ENCODE measurements around the gene NTM.

NTM gene

GRCh38 chr11:132119573-132119972, 749.2 kb downstream of the NTM start:
- H3K36me3 Mint-ChIP-seq: no peaks in the 10 kb centered on the region
- no peak overlapping the region for H3K4me3 Mint-ChIP-seq
- H3K4me1 Mint-ChIP-seq: no peaks in the 10 kb centered on the region
- H3K9me3 Mint-ChIP-seq: no peaks in the 10 kb centered on the region
- no peak overlapping the region for H3K27ac Mint-ChIP-seq
- peaks cover 2% of the 10 kb centered on the region for H3K27me3 Mint-ChIP-seq

DNA sequence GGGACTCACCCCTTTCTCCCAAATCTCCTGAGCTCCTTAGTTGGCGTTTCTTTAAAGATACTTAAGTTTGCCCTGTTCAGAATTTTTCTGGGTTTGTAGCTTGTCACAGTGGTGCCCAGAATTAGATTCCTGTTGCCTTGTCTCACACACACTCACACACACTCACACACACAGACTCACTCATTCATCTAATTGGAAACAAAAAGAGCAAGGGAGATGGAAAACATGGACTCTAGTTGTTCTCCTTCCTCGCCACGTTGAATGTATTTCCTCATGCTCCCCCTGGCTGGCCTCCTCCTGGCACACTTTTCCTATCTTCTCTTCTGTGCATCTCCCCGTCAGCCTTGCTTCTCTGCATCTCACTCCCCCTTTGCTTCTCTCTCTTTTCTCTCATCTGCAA, 752.3 kb downstream of the NTM start:
- Mint-ChIP-seq H3K4me3 (no peak overlapping the region), H3K4me1 (no peaks in the 10 kb centered on the region), H3K36me3 (no peaks in the 10 kb centered on the region), H3K9me3 (no peaks in the 10 kb centered on the region), H3K27me3 (peaks cover 2% of the 10 kb centered on the region), H3K27ac (no peak overlapping the region)

DNA sequence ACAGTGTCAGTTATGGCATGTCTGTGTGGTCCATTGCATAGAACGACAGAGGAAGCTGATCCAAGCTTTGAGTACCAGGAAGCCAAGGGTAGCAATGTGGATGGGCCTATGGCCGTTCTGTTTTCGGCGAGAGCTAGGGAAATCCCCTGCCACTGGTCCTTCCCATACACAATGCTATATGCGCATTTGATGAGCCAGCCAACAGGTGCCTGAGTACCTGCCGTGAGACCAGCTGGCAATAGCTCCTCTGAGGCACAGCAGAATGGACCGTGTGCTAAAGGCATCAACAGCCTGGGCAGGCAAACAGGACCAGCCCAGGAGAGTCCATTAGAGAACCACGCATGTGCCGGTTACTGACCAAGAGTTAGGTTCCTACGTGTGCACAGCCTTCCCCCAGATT, 753.0 kb downstream of the NTM start:
- peaks cover 2% of the 10 kb centered on the region for H3K27me3 Mint-ChIP-seq
- no peaks in the 10 kb centered on the region for H3K36me3 Mint-ChIP-seq
- H3K9me3 Mint-ChIP-seq: no peaks in the 10 kb centered on the region
- H3K4me3 Mint-ChIP-seq: no peak overlapping the region
- H3K27ac Mint-ChIP-seq: no peak overlapping the region
- H3K4me1 Mint-ChIP-seq: no peaks in the 10 kb centered on the region

- H3K27ac Mint-ChIP-seq: no peak overlapping the region
- H3K4me3 Mint-ChIP-seq: no peak overlapping the region
- H3K27me3 Mint-ChIP-seq: peaks cover 2% of the 10 kb centered on the region
- H3K9me3 Mint-ChIP-seq: no peaks in the 10 kb centered on the region
- H3K4me1 Mint-ChIP-seq: no peaks in the 10 kb centered on the region
- no peaks in the 10 kb centered on the region for H3K36me3 Mint-ChIP-seq
Observed at GRCh38 chr11:132123854-132124835, 753.7 kb downstream of the NTM start.

DNA sequence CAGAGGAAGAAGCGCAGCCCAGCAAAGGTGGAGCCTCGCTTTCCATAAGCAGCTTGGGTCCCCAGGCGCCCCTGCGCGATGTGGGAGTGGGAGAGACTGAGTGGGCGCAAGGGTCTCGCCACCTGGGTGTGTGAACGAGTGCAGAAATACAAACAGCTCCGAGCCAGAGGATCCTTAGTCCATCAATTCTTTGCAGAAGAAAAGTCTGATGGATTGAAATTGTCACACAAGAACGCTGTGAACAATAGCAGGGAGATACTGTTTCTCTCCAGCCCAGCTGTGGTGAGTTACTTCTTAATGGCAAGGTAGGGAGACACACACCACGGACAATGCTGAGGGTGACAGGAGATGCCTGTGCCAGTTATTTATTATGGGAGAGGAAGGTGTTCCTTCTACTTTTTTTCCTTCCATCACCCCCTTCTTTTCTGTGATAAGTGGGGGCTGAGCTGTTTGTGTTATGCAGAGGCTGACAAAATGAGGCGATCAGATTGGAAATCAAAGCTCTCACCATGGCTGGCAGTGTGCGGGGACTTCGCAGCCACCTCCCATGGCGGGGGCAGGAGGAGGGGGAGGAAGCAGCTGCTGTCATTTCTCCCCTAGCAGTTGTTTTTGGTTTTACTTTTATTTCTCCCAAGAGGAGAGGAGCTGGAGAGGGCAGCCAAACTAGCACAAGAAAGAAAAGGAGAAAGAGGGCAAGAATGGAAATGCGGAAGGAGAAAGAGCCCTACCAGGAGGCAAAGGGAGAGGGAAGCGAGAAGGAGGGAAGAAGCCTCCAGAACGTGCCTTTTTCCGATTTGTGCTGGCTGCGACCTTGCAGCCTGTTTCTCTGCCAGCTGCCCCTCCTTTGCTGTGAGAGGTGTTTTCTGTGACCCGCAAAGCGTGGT, 755.8 kb downstream of the NTM start:
- Mint-ChIP-seq H3K4me1 (no peaks in the 10 kb centered on the region), H3K27me3 (peaks cover 2% of the 10 kb centered on the region), H3K27ac (no peak overlapping the region), H3K9me3 (no peaks in the 10 kb centered on the region), H3K36me3 (no peaks in the 10 kb centered on the region), H3K4me3 (no peak overlapping the region)

DNA sequence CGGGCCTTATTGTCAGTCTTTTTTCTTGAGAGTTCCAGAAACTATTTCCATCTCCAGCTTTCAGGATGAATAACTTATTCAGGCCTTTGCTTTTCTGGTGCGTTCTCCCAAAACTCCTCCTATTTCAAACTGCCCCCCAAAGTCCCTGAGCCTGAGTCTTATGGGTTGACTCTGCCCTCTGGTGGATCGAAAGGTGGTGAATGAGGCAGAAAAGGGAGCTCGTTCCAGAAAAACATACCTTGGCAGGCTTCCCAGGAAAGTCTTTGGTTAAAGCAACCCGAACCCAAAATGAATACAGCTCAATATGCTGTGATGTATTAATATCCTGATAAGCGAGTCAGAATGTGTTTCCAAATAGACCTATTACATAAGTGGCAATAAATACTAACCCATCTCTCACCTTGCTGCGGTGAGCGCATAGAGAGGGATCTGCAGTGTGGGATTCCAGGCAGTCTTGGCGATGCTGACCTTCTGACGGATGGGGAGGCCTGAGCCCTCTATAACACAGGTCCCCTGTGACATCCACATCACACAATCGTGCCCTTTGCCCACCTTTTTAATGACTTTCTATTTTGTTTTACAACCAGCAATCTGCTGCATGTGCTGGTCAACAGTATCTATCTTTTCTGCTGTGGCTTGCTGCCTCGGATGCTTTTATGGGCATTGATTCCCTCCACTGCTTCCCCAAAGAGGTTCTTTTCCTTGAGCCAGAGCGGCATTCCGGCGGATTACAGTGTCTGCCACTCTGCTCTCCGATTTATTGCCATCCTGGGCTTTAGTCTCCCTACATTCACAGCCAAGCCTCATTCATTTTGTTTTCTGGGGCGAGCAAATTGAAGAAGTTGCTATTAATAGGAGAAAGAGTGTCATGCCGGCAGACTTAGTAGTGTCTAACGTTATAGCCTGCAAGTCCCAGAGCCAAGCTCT, 756.8 kb downstream of the NTM start:
- H3K9me3 Mint-ChIP-seq: no peaks in the 10 kb centered on the region
- no peaks in the 10 kb centered on the region for H3K27me3 Mint-ChIP-seq
- H3K36me3 Mint-ChIP-seq: no peaks in the 10 kb centered on the region
- H3K27ac Mint-ChIP-seq: no peak overlapping the region
- no peaks in the 10 kb centered on the region for H3K4me1 Mint-ChIP-seq
- no peak overlapping the region for H3K4me3 Mint-ChIP-seq

DNA sequence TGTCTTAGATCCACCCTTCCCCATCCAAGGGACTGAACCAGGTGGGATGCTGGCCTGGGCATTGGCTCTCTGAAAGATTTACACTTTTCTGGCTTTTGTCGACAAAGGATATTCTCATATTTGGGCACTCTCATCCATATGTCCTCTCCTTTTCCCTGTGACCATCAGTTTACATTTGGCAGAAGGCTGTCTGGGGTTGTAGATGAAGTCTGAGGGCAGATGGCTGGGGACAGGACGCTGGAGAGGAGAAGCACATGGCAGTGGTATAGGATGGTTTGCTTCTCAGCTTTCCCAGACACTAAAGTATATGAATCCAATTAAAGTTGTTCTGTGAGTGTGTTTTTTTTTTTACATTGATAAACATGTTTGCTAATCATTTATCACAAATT, 757.5 kb downstream of the NTM start:
- H3K36me3 Mint-ChIP-seq: no peaks in the 10 kb centered on the region
- no peaks in the 10 kb centered on the region for H3K4me1 Mint-ChIP-seq
- no peak overlapping the region for H3K4me3 Mint-ChIP-seq
- no peaks in the 10 kb centered on the region for H3K9me3 Mint-ChIP-seq
- H3K27ac Mint-ChIP-seq: no peak overlapping the region
- no peaks in the 10 kb centered on the region for H3K27me3 Mint-ChIP-seq

GRCh38 chr11:132131047-132131446, 760.6 kb downstream of the NTM start:
- Mint-ChIP-seq H3K4me3 (no peak overlapping the region), H3K36me3 (no peaks in the 10 kb centered on the region), H3K9me3 (no peaks in the 10 kb centered on the region), H3K27me3 (no peaks in the 10 kb centered on the region), H3K27ac (no peak overlapping the region), H3K4me1 (no peaks in the 10 kb centered on the region)

DNA sequence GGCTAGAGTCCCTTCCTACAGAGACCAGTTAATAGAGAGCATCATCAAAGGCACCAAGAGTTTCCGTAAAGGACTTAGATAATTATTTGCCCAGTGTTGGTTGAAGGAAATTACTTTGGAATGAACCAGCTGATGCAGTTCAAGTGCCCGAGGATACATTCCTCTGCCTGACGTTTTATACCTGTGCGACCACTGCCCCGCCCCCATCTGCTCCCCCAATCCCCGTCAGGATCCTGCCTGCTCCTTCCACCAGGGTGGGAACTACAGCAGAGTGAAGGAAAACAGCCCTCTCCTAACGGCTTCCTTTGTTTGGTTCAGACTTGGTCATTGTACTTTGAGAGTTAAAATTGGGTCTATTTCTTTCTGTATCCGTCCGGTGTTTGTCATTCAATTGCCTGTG, 761.5 kb downstream of the NTM start:
- no peaks in the 10 kb centered on the region for H3K36me3 Mint-ChIP-seq
- no peak overlapping the region for H3K4me3 Mint-ChIP-seq
- H3K27ac Mint-ChIP-seq: no peak overlapping the region
- H3K27me3 Mint-ChIP-seq: no peaks in the 10 kb centered on the region
- H3K9me3 Mint-ChIP-seq: no peaks in the 10 kb centered on the region
- H3K4me1 Mint-ChIP-seq: no peaks in the 10 kb centered on the region

DNA sequence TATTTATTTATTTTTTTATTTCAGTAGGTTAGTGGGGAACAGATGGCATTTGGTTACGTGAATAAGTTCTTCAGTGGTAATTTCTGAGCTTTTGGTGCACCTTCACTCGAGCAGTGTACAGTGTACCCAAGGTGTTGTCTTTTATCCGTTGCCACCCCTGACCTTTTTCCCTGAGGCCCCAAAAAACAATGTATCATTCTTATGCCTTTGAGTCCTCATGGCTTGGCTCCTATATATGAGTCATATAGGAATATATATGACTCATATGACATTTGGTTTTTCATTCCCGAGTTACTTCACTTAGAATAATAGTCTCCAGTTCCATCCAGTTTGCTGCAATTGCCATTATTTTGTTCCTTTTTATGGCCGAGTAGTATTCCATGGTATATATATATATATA, 763.9 kb downstream of the NTM start:
- H3K36me3 Mint-ChIP-seq: no peaks in the 10 kb centered on the region
- no peak overlapping the region for H3K27ac Mint-ChIP-seq
- H3K27me3 Mint-ChIP-seq: no peaks in the 10 kb centered on the region
- H3K9me3 Mint-ChIP-seq: no peaks in the 10 kb centered on the region
- no peak overlapping the region for H3K4me3 Mint-ChIP-seq
- no peaks in the 10 kb centered on the region for H3K4me1 Mint-ChIP-seq

DNA sequence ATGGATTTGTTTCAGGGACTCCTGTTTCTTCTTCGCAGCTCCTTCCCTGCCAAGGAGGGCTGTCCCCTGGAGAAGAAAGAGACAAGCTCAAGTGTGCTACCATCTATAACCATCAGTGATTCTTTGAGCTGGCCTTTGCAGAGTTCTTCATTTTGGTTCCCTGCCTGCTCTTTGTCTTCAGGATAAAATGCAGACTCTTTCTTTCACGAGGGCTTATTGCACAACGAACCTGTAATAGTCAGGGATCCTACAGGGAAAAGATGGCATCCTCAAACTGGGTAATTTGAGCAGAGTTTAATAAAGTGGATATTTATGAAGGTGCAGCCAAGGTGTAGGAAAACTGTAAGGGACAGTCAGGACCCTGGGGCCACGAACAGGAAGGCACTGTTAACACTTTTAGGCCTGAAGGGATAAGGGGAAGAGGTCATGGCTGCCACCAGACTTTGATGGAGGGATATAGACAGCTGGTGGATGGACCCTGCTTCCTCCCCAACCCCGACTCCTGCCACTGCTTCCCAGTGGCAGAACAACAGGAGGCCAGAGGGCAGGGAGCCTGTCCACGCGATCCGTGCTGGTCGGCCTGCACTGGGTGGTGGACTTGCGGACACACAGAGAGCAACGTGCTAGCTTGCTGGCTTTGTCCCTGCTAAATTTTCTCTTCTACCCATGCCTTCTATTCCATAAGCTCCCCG, 767.0 kb downstream of the NTM start:
- Mint-ChIP-seq H3K36me3 (no peaks in the 10 kb centered on the region), H3K4me3 (no peak overlapping the region), H3K27me3 (no peaks in the 10 kb centered on the region), H3K9me3 (no peaks in the 10 kb centered on the region), H3K4me1 (no peaks in the 10 kb centered on the region), H3K27ac (no peak overlapping the region)

DNA sequence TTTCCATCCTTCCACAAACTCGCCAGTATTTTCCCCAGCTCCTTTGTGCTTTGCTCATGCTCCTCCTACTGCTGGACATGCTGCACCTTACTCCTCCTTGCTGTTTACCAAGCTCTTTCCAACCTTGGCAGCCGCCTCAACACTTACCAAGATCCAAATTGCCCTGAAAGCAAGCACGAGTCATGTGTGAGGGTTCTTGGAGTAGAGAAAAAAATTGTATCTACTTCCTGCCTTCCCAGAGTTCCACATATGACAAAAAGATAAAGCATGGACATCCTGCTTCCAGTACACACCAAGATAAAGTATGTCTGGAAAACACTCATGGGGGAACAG, 767.5 kb downstream of the NTM start:
- H3K4me1 Mint-ChIP-seq: no peaks in the 10 kb centered on the region
- no peaks in the 10 kb centered on the region for H3K27me3 Mint-ChIP-seq
- H3K27ac Mint-ChIP-seq: no peak overlapping the region
- H3K36me3 Mint-ChIP-seq: no peaks in the 10 kb centered on the region
- H3K4me3 Mint-ChIP-seq: no peak overlapping the region
- no peaks in the 10 kb centered on the region for H3K9me3 Mint-ChIP-seq

DNA sequence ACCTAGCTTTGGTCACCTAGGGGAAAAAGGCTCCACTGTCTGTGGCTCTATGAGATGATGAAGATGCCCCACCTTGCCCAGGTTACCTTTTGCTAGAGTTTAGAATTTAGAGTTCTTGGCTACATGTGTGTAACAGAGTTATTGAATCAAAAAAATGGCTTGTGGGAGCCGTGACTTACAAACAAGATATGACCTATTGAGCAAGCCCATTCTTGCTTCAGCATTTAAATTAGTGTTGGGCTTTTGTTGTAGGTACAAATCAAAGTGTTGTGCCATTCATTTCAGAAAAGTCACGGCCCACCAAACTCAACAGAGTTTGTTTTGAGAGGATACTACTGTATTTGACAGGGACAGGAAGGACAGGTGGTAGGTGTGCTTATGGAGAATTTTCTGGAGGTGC, 768.8 kb downstream of the NTM start:
- no peak overlapping the region for H3K4me3 Mint-ChIP-seq
- H3K27ac Mint-ChIP-seq: no peak overlapping the region
- no peaks in the 10 kb centered on the region for H3K36me3 Mint-ChIP-seq

DNA sequence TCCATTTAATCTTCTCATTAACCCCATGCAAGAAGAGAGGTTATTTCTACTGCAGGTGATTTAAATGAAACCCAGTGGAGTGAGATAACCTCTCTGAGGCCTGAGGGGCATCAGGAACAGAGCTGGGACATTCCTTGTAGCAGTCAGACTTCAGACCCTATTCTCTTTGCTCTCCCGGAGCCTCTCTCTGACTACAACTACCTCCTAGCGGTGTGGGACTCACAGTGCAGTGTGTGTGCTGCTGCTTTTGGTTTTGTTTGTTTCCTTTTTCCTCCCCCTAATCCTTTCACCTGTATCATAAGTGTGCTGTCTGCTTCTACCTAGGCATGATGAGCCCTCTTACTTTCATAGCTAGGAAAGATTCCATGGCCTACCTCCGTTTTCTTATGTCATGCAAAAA, 769.6 kb downstream of the NTM start:
- Mint-ChIP-seq H3K36me3 (no peaks in the 10 kb centered on the region), H3K4me1 (no peaks in the 10 kb centered on the region), H3K27ac (no peak overlapping the region), H3K9me3 (no peaks in the 10 kb centered on the region), H3K27me3 (no peaks in the 10 kb centered on the region), H3K4me3 (no peak overlapping the region)

More for the DNA sequence above, 768.8 kb downstream of the NTM start:
- Mint-ChIP-seq H3K4me1 (no peaks in the 10 kb centered on the region), H3K27me3 (no peaks in the 10 kb centered on the region), H3K9me3 (no peaks in the 10 kb centered on the region)

DNA sequence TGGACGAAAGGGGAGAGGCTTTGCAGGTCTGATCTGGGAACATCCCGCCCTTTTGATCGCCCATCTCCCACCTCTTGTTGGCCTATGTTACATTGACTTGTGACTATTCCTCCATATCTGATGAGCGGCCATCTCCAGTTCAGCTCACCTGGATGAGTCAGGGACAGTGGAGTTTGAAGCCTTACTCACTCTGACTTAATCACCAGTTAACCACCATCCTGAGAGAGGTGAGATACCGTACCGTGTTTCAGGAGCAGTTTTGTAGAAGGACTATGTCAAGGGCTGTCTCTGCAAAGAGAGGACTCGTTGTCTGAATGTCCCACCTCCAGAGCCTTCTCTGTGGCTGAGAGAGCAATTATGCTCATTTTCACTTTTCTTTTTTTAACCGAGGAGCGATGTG, 771.7 kb downstream of the NTM start:
- H3K4me3 Mint-ChIP-seq: no peak overlapping the region
- no peaks in the 10 kb centered on the region for H3K27me3 Mint-ChIP-seq
- H3K36me3 Mint-ChIP-seq: no peaks in the 10 kb centered on the region
- no peak overlapping the region for H3K27ac Mint-ChIP-seq
- no peaks in the 10 kb centered on the region for H3K9me3 Mint-ChIP-seq
- no peaks in the 10 kb centered on the region for H3K4me1 Mint-ChIP-seq
